PC-9 (cell line): ENCODE data around the gene STAMBPL1. TPM values are rescaled to one million over a fixed set of nuclear protein-coding genes. Genes with fewer than 3 reads are reported as not detected.
A peak's percentile ranks its signal among the peaks of the same experiment; 100 is the strongest.

Source experiments
- BruUV-seq: library from RNA; stranded (reverse); fragments of 400-500 nt; replicated peaks from 2 replicates; lab custom pipeline; 2021; lab: Mats Ljungman, UMichigan
- CTCF ChIA-PET: fragments of 300-600 bp; sonication (Branson Sonifier 250); formaldehyde crosslinking; loops from one replicate; lab custom pipeline; 2022; ENCODE audit warnings: antibody characterized with exemption; lab: Charles Lee
- POLR2A ChIA-PET: fragments of 300-600 bp; sonication (Branson Sonifier 250); formaldehyde crosslinking; loops from one replicate; lab custom pipeline; 2022; ENCODE audit warnings: antibody characterized with exemption; ENCODE audit not compliant: unreplicated experiment; lab: Charles Lee
- DNase-seq, 2 experiments: peaks; one replicate each; pipeline versions ENCODE4 v3.0.0 to v3.0.0-alpha.2; 2015 to 2022; ENCODE audit warnings: mixed read lengths in 1 of 2
- H2AFZ ChIP-seq: fragments of 200-600 bp; sonication (generic); 2 replicates; pipeline ENCODE4 v1.8.1; 2017; ENCODE audit warnings: antibody characterized with exemption
- H3F3A ChIP-seq: fragments of 200-600 bp; sonication (generic); 2 replicates; pipeline ENCODE4 v1.8.1; 2017; ENCODE audit warnings: antibody characterized with exemption, mild to moderate bottlenecking, low read depth; ENCODE audit not compliant: insufficient read depth
- H3K27ac ChIP-seq: fragments of 200-600 bp; sonication (generic); 2 replicates; pipeline ENCODE4 v1.6.1; 2016; ENCODE audit warnings: mixed run types
- H3K27me3 ChIP-seq: fragments of 200-600 bp; sonication (generic); 2 replicates; pipeline ENCODE4 v1.6.1; 2016; ENCODE audit warnings: low read depth, mixed run types; ENCODE audit not compliant: insufficient read depth
- H3K36me3 ChIP-seq: fragments of 200-600 bp; sonication (generic); 2 replicates; pipeline ENCODE4 v1.6.1; 2016; ENCODE audit warnings: low read depth, mixed run types
- H3K4me1 ChIP-seq: fragments of 200-600 bp; sonication (generic); replicated peaks from 2 replicates; pipeline ENCODE4 v1.6.1; 2016; ENCODE audit warnings: mixed run types; ENCODE audit not compliant: insufficient read depth
- H3K4me2 ChIP-seq: fragments of 200-600 bp; sonication (generic); 2 replicates; pipeline ENCODE4 v1.6.1; 2017; ENCODE audit warnings: mixed run types
- H3K4me3 ChIP-seq: fragments of 200-600 bp; sonication (generic); 2 replicates; pipeline ENCODE4 v1.6.1; 2016; ENCODE audit warnings: mixed run types
- H3K79me2 ChIP-seq: fragments of 200-600 bp; sonication (generic); 2 replicates; pipeline ENCODE4 v1.6.1; 2017; ENCODE audit warnings: low read depth, mixed run types
- H3K9me2 ChIP-seq: fragments of 200-600 bp; sonication (generic); 2 replicates; pipeline ENCODE4 v1.8.1; 2017; ENCODE audit warnings: mild to moderate bottlenecking; ENCODE audit not compliant: insufficient read depth
- H3K9me3 ChIP-seq: fragments of 200-600 bp; sonication (generic); 2 replicates; pipeline ENCODE4 v1.8.1; 2016; ENCODE audit warnings: low read depth; ENCODE audit not compliant: insufficient read depth
- H4K20me1 ChIP-seq: fragments of 200-600 bp; sonication (generic); 2 replicates; pipeline ENCODE4 v1.8.1; 2017; ENCODE audit not compliant: insufficient read depth
- EZH2 ChIP-seq: fragments of 200-600 bp; sonication (generic); IDR thresholded peaks from 2 replicates; pipeline ENCODE4 v1.8.0; 2017; ENCODE audit warnings: antibody characterized with exemption, low read depth
- intact Hi-C: fragments of 100-400 bp; cut with micrococcal nuclease; formaldehyde crosslinking; loops from one replicate; pipeline ENCODE4 v1.10.0; 2022; ENCODE audit not compliant: unreplicated experiment
- total RNA-seq: library from RNA; stranded (reverse); gene quantifications from 2 replicates; pipeline ENCODE4 v1.2.3, GENCODE V29; 2021
- TF ChIP-seq, protein P1 (sequence below): fragments of 200-600 bp; sonication (generic); conservative IDR thresholded peaks from 2 replicates; pipeline ENCODE4 v1.6.1; 2017; ENCODE audit warnings: mixed run types, antibody characterized with exemption, mild to moderate bottlenecking, moderate library complexity

The STAMBPL1 gene
- total RNA-seq, 1 experiment from 2014 or later: 7.4 TPM

DNA sequence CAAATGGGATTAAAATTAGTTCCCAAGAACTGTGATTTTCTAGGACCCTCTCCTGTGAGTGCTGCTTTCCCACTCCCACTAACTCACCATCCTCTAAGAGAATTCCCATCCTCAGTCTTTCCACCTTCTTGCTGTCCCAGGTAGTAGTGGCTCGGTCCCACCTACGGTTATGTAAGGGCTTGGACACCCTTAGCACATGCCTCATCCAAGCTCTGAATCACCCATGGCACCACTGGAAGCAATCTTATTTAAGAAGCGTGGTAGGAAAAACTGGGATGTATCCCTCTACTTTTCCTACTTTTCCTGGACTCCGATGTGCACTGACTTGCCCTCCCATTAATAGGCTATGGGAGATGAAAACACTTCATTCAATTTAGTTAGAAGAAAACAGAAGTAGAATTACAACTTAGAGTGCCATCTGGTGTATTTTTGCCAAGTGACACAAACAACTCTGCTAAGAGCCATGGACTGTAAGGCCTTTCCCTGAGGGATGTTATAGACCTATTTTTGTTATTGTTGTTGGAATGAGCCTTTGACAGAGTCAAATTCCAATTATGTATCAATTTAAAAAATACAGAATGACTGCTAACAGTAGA, 14.7 kb upstream of the STAMBPL1 start:
- intact Hi-C loops: loop anchor here (1.0 kb wide), 1 partner anchor 30 kb away; no protein-coding TSS in a partner anchor
- BruUV-seq: no TSS peak
- ChIA-PET CTCF (interaction anchor here (1.5 kb wide), 1 partner anchor 29 kb away, joined by 9 read pairs; no protein-coding TSS in a partner anchor), POLR2A (no interaction called here)
- no peak for TF ChIP-seq EZH2
- TF ChIP-seq, protein P1, sequence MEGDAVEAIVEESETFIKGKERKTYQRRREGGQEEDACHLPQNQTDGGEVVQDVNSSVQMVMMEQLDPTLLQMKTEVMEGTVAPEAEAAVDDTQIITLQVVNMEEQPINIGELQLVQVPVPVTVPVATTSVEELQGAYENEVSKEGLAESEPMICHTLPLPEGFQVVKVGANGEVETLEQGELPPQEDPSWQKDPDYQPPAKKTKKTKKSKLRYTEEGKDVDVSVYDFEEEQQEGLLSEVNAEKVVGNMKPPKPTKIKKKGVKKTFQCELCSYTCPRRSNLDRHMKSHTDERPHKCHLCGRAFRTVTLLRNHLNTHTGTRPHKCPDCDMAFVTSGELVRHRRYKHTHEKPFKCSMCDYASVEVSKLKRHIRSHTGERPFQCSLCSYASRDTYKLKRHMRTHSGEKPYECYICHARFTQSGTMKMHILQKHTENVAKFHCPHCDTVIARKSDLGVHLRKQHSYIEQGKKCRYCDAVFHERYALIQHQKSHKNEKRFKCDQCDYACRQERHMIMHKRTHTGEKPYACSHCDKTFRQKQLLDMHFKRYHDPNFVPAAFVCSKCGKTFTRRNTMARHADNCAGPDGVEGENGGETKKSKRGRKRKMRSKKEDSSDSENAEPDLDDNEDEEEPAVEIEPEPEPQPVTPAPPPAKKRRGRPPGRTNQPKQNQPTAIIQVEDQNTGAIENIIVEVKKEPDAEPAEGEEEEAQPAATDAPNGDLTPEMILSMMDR: peak; percentile 30; the same call in 1 of the 2 replicates
- Histone ChIP-seq H3K27me3 (no peaks in the 10 kb centered on the region), H3K4me1 (peaks cover 16% of the 10 kb centered on the region; the same call in 1 of the 2 replicates), H3K27ac (no peak overlapping the region), H2AFZ (no peak overlapping the region), H3F3A (no peaks in the 10 kb centered on the region), H3K9me3 (no peaks in the 10 kb centered on the region), H3K4me3 (no peak overlapping the region), H3K4me2 (no peak overlapping the region), H3K36me3 (no peaks in the 10 kb centered on the region), H3K9me2 (no peaks in the 10 kb centered on the region), H3K79me2 (no peaks in the 10 kb centered on the region), H4K20me1 (no peaks in the 10 kb centered on the region)
- DNase-seq: no peak

DNA sequence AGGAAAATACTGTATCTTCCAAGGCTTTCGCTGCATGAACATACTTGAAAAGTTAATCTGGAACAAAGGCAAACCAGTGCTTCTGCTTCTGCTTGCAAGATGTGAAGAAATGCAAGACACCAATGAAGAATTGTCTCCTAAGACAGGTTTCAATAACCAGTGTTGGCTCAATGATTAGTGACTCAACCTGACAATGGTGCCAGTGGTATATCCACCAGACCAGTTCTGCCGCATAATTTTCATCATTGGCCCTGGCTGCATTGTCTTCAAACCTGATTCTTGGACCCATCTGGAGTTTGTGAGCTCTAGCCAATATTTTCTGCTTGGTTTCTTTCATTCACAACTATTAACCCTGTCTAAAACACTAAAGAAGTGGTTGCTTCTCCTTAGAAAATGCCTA, 13.6 kb upstream of the STAMBPL1 start:
- Histone ChIP-seq H3K4me1 (peaks cover 16% of the 10 kb centered on the region; the same call in 1 of the 2 replicates), H3K4me3 (no peak overlapping the region), H3K27ac (no peak overlapping the region), H3K36me3 (no peaks in the 10 kb centered on the region), H4K20me1 (no peaks in the 10 kb centered on the region), H3K79me2 (no peaks in the 10 kb centered on the region), H2AFZ (no peak overlapping the region), H3K4me2 (peak overlapping the region; percentile 15; the same call in 1 of the 2 replicates), H3K27me3 (no peaks in the 10 kb centered on the region), H3K9me3 (no peaks in the 10 kb centered on the region), H3K9me2 (no peaks in the 10 kb centered on the region), H3F3A (no peaks in the 10 kb centered on the region)
- CTCF ChIA-PET: no interaction called here
- TF ChIP-seq EZH2: no peak
- TF ChIP-seq, protein P1: no peak
- peak; percentile 27 to 69 for DNase-seq
- POLR2A ChIA-PET: no interaction called here
- intact Hi-C loops: loop anchor here (1.0 to 2.0 kb wide), 2 partner anchors 8 to 16 kb away; partner anchors contain the start of gene ANKRD22
- BruUV-seq: no TSS peak

DNA sequence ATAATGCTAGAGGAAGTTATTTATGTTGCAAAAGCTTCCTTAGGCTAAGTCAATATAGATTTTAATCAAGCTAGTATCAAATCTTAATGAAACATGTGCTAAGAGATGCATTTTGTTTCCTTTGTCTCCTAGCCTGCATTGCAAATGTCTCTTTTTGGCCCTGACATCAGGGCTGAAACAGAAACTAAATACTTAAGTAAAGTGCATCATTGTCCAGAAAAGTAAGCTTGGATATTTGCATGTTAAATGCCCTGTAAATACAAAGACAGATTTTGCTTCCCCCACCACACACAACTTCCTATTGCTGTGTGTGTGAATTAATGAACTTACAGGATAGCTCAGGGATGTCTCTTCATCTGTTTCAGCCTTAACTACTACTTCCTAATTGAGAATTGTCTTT, 10.0 kb upstream of the STAMBPL1 start:
- Histone ChIP-seq H3K4me3 (no peak overlapping the region), H3K4me2 (no peak overlapping the region), H3F3A (no peaks in the 10 kb centered on the region), H3K27ac (no peak overlapping the region), H3K4me1 (peaks cover 16% of the 10 kb centered on the region; the same call in 1 of the 2 replicates), H2AFZ (no peak overlapping the region), H3K9me2 (no peaks in the 10 kb centered on the region), H4K20me1 (no peaks in the 10 kb centered on the region), H3K36me3 (no peaks in the 10 kb centered on the region), H3K79me2 (no peaks in the 10 kb centered on the region), H3K9me3 (no peaks in the 10 kb centered on the region), H3K27me3 (no peaks in the 10 kb centered on the region)
- TF ChIP-seq EZH2: no peak
- TF ChIP-seq, protein P1: no peak
- DNase-seq: no peak
- intact Hi-C loops: no loop called here
- BruUV-seq: no TSS peak
- CTCF ChIA-PET: no interaction called here
- POLR2A ChIA-PET: no interaction called here
